ENCODE results near the gene UNC93A. TPM values are rescaled to one million over a fixed set of nuclear protein-coding genes. Genes with fewer than 3 reads are reported as not detected.

UNC93A gene
- total and polyA plus RNA-seq, 2 donors (not counting 3 experiments of a cell fraction or from before 2014, with no cell fraction given), result not detected

DNA sequence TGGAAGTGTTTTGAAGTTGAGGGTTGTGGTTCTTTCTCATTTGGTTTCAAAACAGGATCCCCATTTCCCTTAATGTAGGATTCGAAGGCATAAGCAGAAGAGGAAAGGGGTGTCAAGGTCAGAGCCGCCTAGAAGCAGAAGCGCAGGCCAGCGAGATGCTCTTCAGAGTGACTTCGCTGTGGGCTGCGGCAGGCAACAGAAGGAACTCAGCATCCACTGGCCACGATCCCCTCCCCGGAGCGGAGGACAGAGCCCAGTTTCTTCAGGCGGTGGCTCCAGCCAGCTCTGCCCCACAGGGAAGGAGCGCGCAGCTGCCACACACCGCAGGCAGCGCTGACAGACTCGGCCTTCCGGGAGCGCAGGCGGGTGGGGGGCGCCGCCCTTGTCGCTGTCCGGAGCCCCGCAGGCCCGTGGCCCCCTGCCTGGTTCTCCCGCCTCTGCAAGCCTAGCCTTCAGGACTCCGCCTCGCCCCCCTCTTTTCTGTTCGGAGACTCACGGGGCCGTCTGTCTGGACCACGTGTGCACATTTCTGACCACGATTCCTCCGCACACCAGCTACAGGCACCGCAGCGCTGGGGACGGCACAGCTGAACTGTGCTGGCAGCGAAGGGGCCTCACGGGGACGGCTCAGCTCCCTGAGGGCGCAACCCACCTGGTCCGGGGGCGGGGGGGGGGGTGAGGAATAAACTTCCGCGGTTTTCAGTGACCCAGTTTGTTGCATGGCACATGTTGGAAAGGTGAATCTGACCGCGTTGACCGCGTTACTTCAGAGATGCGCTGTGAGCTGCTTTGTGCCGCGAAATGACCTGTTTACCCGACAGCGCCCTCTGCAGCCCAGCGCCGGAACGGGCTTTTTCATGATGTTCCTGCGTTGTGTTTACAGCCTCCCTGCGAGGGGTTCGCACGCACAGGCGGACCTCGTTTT is 59.9 kb downstream of the UNC93A start:
- intact Hi-C loops (cut with micrococcal nuclease), result loop anchor here (2.0 kb wide), 2 partner anchors 60 to 126 kb away; partner anchors contain the start of gene UNC93A

More for the DNA sequence above, 59.9 kb downstream of the UNC93A start:
- Histone ChIP-seq H3K9me3 (replicated peaks; ENCODE audit: control insufficient read depth, insufficient read depth, low read length) (no peaks in the 10 kb centered on the region), H2AFZ (ENCODE audit: low read depth, low read length) (peak overlapping the region; percentile 76), H3K9ac (replicated peaks; ENCODE audit: extremely low read depth, insufficient read depth, low read length) (no peak overlapping the region), H4K20me1 (replicated peaks; ENCODE audit: control insufficient read depth, extremely low read depth, insufficient read depth, low read length) (no peaks in the 10 kb centered on the region), H3K79me2 (ENCODE audit: control insufficient read depth, insufficient read depth, low read length) (no peaks in the 10 kb centered on the region), H3K27ac (ENCODE audit: insufficient read depth, low read depth, low read length) (no peak overlapping the region), H3K27me3 (ENCODE audit: control insufficient read depth in 2 of 2, insufficient read depth in 2 of 2, low read length in 2 of 2) (peaks cover 0 to 5% of the 10 kb centered on the region in 2 experiments), H3K36me3 (ENCODE audit: control insufficient read depth in 2 of 2, extremely low read depth in 1 of 2, insufficient read depth in 2 of 2, low read length in 2 of 2) (no peaks in the 10 kb centered on the region), H3K4me3 (replicated peaks in 1 of 3; ENCODE audit: insufficient read depth in 1 of 3, low read depth in 1 of 3, low read length in 3 of 3) (peak overlapping the region in 2 of 3 experiments; percentile 23 to 33), H3K4me1 (ENCODE audit: control insufficient read depth, extremely low read depth, insufficient read depth, low read length) (peaks cover 6% of the 10 kb centered on the region), H3K9me1 (replicated peaks; ENCODE audit: control insufficient read depth, extremely low read depth, insufficient read depth, low read length) (no peaks in the 10 kb centered on the region), H3K4me2 (ENCODE audit: insufficient read depth, low read length) (peak overlapping the region; percentile 57)
- no TSS peak for BruUV-seq (replicated peaks)
- CTCF ChIA-PET, result interaction anchor here (0.6 to 2.9 kb wide), 31 partner anchors 9 to 1071 kb away, joined by 3 to 17 read pairs (median 3); partner anchors contain the start of genes RNASET2 and UNC93A
- dilution Hi-C loops (cut with MboI; ENCODE audit: extremely low pct_ligation_motif_present, low sequenced_read_pairs), result no loop called here
- DNase-seq (ENCODE audit: low read depth, low spot score) (peak; percentile 76), FAIRE-seq (peak; percentile 86)
- POLR2A ChIA-PET, result interaction anchor here (0.7 kb wide), 1 partner anchor 630 kb away, joined by 4 read pairs; no protein-coding TSS in a partner anchor
- no peak for TF ChIP-seq POLR2AphosphoS5 (IDR thresholded peaks at IDR 0.05; ENCODE audit: insufficient read depth, low read depth, low read length)
- TF ChIP-seq, protein P1, sequence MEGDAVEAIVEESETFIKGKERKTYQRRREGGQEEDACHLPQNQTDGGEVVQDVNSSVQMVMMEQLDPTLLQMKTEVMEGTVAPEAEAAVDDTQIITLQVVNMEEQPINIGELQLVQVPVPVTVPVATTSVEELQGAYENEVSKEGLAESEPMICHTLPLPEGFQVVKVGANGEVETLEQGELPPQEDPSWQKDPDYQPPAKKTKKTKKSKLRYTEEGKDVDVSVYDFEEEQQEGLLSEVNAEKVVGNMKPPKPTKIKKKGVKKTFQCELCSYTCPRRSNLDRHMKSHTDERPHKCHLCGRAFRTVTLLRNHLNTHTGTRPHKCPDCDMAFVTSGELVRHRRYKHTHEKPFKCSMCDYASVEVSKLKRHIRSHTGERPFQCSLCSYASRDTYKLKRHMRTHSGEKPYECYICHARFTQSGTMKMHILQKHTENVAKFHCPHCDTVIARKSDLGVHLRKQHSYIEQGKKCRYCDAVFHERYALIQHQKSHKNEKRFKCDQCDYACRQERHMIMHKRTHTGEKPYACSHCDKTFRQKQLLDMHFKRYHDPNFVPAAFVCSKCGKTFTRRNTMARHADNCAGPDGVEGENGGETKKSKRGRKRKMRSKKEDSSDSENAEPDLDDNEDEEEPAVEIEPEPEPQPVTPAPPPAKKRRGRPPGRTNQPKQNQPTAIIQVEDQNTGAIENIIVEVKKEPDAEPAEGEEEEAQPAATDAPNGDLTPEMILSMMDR (IDR thresholded peaks at IDR 0.05; ENCODE audit: extremely low read depth in 1 of 2, insufficient read depth in 1 of 2, low read depth in 1 of 2, low read length in 2 of 2), result peak; percentile 83 to 86
- TF ChIP-seq, protein P2, sequence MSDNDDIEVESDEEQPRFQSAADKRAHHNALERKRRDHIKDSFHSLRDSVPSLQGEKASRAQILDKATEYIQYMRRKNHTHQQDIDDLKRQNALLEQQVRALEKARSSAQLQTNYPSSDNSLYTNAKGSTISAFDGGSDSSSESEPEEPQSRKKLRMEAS (IDR thresholded peaks at IDR 0.05; ENCODE audit: insufficient read depth, insufficient read length), result peak; percentile 66
